HG03432 (cell line): Measurements from ENCODE around the gene MAT2A.
A peak's percentile ranks its signal among the peaks of the same experiment; 100 is the strongest.
"Not testable (repeated sequence)": the region's sequence is repeated elsewhere in the genome, so short reads cannot be mapped to it uniquely, and the experiment has no call there.

ENCODE experiments used
- ATAC-seq: cut with Tn5 transposase; IDR thresholded peaks from one replicate; pipeline ENCODE4 v1.9.1; 2021; ENCODE audit warnings: mild to moderate bottlenecking, moderate library complexity; ENCODE audit not compliant: unreplicated experiment

MAT2A gene

DNA sequence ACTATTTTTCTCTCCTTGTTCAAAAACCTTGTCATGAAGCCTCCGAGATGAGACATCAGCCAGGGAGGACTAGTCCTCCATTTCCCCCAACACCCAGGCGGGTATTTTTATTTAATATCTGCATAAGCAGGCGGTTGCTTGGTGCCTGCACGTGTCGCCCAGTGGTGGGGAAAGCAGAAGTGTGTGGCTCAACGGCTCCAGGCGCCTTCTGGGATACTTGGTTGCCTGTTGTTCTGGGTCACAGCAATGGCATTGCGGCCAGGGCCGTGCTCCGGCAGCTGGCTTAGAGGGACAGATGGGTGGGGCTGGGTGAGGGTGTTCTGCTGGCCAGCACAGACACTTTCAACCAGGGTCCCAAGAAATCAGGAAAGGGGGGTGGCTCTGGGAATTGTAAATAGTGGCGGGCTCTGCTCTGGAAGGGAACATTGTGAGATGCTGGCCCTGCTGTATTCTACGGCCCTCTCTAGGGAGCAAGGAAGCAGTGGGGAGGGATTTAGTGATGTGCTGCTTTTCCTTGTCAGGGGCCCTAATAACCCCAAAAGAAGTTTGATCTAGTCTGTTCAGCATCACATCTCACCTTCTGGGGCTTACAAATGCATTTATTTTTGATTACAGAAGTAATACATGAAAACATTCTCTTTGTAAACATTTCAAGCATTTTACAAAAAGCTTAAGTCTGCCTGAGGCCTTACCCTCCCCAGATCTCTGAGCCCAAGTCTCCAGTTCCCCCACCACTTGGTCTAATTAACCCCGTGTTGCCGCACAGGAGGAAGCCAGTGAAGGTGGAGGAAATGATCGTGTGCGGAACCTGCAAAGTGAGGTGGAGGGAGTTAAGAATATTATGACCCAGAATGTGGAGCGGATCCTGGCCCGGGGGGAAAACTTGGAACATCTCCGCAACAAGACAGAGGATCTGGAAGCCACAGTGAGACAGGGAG, 39.5 kb downstream of the MAT2A start:
- ATAC-seq = peak; percentile 56

GRCh38 chr2:85579266-85579935, 40.4 kb downstream of the MAT2A start:
- ATAC-seq = no peak

DNA sequence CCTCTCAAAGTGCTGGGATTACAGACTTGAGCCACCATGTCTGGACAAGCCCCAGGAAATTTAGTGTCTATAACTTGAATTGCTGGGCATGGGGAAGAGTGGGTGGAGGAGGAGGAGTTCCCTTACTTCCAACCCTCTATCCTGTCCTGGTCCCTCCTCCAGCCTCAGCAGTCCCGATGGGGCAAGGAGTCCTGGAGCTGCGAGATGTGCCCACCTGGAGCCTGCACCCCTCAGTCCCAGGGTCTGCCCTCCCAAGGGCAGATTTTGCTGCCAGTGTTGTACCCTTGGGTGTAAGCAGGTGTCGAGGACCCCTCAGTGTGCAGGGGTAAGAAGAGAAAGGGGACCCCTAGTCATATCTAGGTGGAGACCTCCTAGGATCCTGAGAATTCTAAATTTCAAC, 41.2 kb downstream of the MAT2A start:
- no peak for ATAC-seq

GRCh38 chr2:85582492-85582891, 43.5 kb downstream of the MAT2A start:
- no peak for ATAC-seq

- no peak for ATAC-seq
These were observed 44.8 kb downstream of the MAT2A start for GRCh38 chr2:85583667-85584353.

- ATAC-seq = peak; percentile 77
These were observed 45.4 kb downstream of the MAT2A start, which contains the start of gene VAMP5 for GRCh38 chr2:85584354-85584856. Gene VAMP5, plus strand, starts transcription at chr2:85584431. Its CDS starts 60 bp downstream, at chr2:85584491.

DNA sequence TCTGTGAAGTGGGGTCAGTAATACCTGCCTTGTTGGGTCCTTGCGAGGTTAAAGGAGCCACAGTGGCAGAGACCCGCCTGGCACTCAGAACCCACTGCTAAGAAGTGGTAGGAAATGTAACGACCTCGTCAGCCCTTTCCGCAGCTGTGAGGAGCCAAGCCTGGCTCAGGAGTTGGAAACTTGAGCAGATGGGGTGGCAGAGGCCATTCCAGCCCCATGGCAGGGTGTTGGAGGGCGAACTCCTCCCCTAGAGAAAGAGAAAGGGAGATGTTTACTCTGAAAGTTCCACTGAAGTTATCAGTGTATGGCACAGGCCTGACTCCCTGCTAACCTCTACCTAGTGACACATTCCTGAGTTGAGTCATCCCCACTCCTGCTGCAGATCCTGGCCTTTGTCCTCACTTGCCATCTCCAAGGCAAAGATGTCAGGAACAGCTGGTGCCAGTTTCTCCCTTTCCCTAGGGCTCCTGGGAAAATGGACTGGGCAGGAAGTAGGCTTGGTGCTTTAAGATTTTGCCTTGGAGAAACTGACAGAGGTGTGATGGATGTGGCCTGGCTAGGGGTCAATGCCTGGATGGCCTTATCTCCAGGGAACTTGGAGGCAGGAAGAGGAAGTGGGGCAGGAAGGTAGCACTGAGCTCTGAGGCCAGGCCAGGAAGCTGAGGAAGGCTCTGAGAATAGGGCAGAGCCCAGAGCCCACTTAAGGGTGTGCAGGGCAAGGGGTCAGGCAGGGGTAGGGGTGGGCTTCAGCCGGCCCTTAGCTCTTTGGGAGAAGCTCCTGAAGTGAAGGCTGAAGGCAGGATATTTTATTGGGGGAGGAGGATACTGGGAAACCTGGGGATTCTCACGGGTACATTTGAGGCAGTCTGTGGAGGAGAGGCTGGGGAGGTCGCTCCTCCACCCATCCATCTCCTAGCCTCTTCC, 46.2 kb downstream of the MAT2A start:
- peak; percentile 53 for ATAC-seq

GRCh38 chr2:85585781-85586105, 46.8 kb downstream of the MAT2A start:
- no peak for ATAC-seq

DNA sequence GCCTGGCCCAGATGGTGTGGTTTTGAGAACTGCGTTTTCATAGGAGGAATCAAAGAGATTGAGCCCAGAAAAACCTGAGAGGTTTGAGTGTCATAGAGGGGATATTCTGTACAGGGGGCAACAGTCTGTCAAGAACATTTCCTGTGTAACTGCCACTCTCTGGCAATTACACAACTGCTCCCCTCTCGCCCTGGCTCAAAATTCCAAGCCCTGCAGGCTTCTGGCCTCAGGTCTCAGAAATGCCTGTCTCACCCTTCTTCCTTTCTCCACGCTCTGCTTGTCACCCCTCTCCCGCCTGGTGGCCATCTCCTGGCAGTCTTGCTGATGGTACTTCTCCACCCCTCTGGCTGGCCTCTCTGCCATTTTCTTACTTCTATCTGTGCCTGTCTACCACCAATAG, 49.3 kb downstream of the MAT2A start:
- ATAC-seq = no peak

DNA sequence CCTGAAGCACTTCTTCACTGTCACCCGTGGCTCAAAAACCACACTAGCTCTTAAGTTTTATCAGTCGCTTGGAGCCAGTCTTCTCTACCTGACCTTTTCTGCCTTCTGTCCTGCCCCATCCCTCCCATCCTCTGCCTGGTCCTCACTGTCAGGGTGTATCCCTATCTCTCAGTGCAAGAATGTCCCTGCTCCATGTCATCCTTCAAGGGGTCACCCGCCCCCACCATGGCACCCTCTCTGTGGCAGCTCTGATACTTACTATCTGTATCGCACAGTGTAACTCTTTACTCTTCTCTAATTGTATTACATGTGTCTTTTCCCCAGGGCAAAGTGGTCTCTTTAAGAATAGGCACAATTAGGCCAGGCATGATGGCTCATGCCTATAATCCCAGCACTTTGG, 49.7 kb downstream of the MAT2A start:
- no peak for ATAC-seq

DNA sequence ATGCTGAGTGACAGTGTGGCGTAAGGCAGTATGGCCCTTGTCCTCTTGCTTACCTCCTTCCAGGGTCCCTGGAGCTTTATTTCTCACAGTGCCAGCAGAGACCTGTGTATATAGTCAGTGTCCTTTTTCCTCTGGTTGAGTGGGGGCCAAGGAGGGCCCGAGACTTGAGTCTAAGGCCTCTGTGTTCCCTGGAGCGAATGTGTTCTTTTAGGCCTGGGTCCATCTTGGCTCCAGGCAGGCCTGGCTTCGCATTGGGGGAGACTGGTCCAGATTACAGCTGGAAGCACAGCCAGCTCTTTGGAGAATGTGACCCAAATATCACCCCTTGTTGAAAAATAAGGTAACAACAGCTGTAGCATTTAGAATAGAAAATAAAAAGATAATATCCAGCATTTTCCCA, 50.2 kb downstream of the MAT2A start:
- ATAC-seq = no peak

DNA sequence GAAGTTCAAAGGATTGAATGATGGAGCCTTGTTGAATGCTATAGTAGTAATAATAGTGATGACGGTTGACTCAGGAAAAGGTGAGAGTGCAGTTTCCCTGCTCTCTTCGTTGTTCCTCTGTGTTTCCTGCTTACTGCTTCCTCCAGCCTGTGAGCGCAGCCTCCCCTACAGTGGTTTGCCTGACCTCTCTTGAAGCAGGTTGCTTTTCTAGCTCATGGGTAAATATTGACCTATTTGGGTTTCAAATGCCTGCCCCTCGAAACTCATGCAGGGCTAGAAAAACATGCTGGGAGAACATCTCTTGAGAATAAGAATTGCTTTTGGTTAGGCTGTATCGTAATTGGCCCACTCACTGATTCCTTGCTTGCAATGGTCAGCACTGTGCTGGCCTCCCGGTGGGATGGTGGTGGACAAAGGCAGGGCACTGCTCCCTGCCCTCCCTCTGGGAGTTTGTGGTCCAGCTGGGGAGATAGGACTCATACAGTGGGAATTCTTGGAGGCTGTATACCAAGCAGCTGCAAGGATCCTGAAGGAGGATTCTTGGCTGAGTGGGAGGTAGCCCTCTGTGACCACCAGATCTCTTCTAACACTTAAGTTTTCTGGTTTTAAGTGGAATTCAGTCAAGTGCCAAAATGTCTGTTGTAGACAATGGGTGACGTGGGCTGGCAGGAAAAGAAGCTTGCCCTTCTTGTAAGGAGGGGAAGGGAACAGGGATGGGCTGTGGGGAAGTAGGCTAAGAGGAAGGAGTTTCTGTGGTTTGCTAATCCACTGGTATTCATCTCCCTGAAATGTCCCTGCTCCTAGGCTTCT, 51.2 kb downstream of the MAT2A start:
- ATAC-seq = no peak

- no peak for ATAC-seq
These were observed 52.0 kb downstream of the MAT2A start for GRCh38 chr2:85590950-85591349.

DNA sequence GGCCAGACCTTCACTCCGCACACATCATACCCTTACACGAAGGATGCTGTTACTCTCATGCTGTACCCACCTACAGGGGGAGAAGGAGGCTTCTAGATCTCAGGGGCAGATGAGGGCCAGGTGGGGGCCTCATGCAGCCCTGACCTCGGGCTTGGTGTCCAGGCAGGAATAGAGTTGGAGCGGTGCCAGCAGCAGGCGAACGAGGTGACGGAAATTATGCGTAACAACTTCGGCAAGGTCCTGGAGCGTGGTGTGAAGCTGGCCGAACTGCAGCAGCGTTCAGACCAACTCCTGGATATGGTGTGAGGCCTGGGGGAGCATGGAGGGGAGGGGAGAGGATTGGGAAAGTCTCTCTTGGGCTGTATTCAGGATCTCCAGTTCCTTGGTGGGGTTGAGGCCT, 52.6 kb downstream of the MAT2A start:
- ATAC-seq = no peak

- not testable (repeated sequence) for ATAC-seq
These were observed 53.3 kb downstream of the MAT2A start for GRCh38 chr2:85592299-85592698.

DNA sequence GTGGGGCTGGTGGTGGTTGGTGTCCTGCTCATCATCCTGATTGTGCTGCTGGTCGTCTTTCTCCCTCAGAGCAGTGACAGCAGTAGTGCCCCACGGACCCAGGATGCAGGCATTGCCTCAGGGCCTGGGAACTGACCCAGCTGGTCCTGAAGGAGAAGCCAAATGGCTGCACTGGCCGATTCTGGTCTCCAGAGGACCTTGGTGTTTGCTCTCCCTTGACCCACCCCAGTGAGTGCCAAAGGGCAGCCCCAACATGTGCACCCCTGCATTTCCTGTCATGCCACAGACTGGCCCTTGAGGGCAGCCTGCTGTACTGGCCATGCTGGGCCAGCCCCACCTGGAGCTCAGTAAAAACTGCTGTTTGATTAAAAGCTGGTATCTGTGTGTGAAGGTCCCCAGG, 54.1 kb downstream of the MAT2A start:
- no peak for ATAC-seq
